ENCODE results near the gene MBOAT1.
A peak's percentile ranks its signal among the peaks of the same experiment; 100 is the strongest.

The MBOAT1 gene

DNA sequence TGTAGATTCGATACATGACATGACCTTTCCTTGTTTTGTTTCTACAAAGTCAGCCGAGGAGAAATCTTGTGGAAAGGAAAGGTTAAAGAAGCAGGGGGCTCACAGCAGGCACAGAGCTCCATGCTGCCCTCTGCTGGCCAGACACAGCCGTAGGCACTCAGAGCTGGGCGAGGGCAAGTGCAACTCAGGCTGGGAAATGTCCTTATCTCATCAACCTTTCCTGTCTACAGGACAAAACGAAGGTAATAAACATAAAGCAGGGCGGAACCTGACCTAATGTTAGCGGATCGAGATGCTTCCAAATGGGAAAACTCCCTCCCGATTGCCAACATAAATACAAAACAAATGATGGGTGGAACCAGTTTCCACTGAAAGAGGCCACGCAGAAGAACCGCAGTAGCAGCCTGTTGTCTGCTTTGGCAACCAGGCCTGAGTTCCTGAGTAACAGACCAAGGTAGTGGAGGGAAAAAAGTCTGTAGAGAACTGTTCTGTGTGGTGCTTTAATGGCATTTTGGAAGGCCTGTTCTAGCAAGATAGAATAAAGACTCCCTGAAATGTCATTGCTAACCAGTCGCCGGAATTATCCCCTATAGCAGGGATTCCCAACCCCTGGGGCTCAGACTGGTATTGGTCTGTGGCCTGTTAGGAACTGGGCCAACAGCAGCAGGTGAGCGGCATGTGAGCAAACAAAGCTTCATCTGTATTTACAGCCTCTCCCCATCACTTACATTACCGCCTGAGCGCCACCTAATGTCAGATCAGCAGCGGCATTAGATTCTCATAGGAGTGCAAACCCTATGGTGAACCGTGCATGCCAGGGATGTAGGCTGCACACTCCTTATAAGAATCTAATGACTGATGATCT lies 85.2 kb downstream of the MBOAT1 start (continued):
- TF ChIP-seq, protein P1, sequence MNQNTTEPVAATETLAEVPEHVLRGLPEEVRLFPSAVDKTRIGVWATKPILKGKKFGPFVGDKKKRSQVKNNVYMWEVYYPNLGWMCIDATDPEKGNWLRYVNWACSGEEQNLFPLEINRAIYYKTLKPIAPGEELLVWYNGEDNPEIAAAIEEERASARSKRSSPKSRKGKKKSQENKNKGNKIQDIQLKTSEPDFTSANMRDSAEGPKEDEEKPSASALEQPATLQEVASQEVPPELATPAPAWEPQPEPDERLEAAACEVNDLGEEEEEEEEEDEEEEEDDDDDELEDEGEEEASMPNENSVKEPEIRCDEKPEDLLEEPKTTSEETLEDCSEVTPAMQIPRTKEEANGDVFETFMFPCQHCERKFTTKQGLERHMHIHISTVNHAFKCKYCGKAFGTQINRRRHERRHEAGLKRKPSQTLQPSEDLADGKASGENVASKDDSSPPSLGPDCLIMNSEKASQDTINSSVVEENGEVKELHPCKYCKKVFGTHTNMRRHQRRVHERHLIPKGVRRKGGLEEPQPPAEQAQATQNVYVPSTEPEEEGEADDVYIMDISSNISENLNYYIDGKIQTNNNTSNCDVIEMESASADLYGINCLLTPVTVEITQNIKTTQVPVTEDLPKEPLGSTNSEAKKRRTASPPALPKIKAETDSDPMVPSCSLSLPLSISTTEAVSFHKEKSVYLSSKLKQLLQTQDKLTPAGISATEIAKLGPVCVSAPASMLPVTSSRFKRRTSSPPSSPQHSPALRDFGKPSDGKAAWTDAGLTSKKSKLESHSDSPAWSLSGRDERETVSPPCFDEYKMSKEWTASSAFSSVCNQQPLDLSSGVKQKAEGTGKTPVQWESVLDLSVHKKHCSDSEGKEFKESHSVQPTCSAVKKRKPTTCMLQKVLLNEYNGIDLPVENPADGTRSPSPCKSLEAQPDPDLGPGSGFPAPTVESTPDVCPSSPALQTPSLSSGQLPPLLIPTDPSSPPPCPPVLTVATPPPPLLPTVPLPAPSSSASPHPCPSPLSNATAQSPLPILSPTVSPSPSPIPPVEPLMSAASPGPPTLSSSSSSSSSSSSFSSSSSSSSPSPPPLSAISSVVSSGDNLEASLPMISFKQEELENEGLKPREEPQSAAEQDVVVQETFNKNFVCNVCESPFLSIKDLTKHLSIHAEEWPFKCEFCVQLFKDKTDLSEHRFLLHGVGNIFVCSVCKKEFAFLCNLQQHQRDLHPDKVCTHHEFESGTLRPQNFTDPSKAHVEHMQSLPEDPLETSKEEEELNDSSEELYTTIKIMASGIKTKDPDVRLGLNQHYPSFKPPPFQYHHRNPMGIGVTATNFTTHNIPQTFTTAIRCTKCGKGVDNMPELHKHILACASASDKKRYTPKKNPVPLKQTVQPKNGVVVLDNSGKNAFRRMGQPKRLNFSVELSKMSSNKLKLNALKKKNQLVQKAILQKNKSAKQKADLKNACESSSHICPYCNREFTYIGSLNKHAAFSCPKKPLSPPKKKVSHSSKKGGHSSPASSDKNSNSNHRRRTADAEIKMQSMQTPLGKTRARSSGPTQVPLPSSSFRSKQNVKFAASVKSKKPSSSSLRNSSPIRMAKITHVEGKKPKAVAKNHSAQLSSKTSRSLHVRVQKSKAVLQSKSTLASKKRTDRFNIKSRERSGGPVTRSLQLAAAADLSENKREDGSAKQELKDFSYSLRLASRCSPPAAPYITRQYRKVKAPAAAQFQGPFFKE (tag by site-specific recombination; IDR thresholded peaks at IDR 0.05; ENCODE audit: borderline replicate concordance): no peak
- TF ChIP-seq GLIS2 (tag by site-specific recombination; IDR thresholded peaks at IDR 0.05) (no peak), ZNF549 (tag by site-specific recombination; IDR thresholded peaks at IDR 0.05) (0 out of 2 replicates have a peak, but pooled peaks have one; percentile 32)

DNA sequence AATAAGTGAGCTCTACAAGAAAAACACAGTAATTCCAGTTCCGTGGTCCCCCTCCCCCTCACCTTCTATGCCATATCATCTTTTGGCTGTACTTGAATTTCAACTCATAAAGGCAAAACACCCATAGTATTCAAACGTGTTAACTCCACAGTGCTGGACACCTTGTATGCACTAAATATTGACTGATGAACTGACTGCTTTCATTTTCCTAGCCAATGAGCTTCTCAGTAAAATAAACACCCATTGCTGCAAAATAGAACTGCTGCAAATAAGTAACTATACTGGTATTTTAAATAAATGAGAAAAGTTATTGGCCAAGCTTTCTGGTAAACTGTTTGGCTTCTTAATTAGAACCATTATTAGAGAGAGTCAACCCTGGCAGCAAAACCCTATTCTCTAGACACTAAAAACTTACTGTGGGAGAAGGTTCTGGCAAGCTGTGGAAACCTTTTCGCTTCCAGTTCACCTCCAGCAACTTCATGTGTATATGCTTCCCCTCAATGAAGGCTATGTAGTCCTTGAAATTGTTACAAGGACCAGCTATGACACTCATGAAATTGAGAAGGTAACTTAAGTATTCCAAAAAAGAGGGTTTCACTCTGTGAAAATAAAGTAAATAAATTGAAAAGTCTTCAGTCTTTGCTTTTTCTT lies 86.0 kb downstream of the MBOAT1 start:
- CTCF ChIA-PET: interaction anchor here (0.5 to 7.8 kb wide), 49 partner anchors 9 to 1790 kb away, joined by 3 to 153 read pairs (median 4); no protein-coding TSS in a partner anchor
- no peak overlapping the region for H3K27ac ChIP-seq (ENCODE audit: extremely low read depth, low read depth, low read length)
- TF ChIP-seq ZBTB26 (tag by site-specific recombination; optimal IDR thresholded peaks at IDR 0.05) (no peak), KLF16 (tag by site-specific recombination; IDR thresholded peaks at IDR 0.05) (no peak), PRDM10 (tag by site-specific recombination; IDR thresholded peaks at IDR 0.05) (no peak), HOXA7 (CRISPR knock-in tag; IDR thresholded peaks at IDR 0.05; ENCODE audit: borderline replicate concordance) (no peak)
- TF ChIP-seq, protein P2, sequence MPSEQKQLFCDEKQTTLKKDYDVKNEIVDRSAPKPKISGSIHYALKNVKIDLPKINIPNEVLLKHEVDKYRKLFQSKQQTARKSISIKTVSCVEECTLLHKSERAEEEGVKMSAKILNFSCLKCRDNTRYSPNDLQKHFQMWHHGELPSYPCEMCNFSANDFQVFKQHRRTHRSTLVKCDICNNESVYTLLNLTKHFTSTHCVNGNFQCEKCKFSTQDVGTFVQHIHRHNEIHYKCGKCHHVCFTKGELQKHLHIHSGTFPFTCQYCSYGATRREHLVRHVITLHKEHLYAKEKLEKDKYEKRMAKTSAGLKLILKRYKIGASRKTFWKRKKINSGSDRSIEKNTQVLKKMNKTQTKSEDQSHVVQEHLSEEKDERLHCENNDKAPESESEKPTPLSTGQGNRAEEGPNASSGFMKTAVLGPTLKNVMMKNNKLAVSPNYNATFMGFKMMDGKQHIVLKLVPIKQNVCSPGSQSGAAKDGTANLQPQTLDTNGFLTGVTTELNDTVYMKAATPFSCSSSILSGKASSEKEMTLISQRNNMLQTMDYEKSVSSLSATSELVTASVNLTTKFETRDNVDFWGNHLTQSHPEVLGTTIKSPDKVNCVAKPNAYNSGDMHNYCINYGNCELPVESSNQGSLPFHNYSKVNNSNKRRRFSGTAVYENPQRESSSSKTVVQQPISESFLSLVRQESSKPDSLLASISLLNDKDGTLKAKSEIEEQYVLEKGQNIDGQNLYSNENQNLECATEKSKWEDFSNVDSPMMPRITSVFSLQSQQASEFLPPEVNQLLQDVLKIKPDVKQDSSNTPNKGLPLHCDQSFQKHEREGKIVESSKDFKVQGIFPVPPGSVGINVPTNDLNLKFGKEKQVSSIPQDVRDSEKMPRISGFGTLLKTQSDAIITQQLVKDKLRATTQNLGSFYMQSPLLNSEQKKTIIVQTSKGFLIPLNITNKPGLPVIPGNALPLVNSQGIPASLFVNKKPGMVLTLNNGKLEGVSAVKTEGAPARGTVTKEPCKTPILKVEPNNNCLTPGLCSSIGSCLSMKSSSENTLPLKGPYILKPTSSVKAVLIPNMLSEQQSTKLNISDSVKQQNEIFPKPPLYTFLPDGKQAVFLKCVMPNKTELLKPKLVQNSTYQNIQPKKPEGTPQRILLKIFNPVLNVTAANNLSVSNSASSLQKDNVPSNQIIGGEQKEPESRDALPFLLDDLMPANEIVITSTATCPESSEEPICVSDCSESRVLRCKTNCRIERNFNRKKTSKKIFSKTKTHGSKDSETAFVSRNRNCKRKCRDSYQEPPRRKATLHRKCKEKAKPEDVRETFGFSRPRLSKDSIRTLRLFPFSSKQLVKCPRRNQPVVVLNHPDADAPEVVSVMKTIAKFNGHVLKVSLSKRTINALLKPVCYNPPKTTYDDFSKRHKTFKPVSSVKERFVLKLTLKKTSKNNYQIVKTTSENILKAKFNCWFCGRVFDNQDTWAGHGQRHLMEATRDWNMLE (tag by site-specific recombination; conservative IDR thresholded peaks at IDR 0.05; ENCODE audit: low read depth): no peak

More for the DNA sequence above, 86.0 kb downstream of the MBOAT1 start:
- H3K36me3 ChIP-seq (ENCODE audit: control insufficient read depth in 2 of 2, insufficient read depth in 1 of 2, low read length in 2 of 2): peaks cover 0 to 7% of the 10 kb centered on the region in 2 experiments; a peak in 1 of 3 replicates
- no peak overlapping the region for H3K4me3 ChIP-seq (ENCODE audit: low read depth, low read length)
- POLR2A ChIA-PET: interaction anchor here (0.8 kb wide), 1 partner anchor 11 kb away, joined by 3 read pairs; no protein-coding TSS in a partner anchor
- H3K4me1 ChIP-seq (ENCODE audit: control insufficient read depth, insufficient read depth, low read length): peaks cover 7% of the 10 kb centered on the region
- no peaks in the 10 kb centered on the region for H3K9me3 ChIP-seq (ENCODE audit: control insufficient read depth, insufficient read depth, low read depth, low read length)

Measured in HEK293 (cell line).